ENCODE results near the gene CASK.

Gene CASK

DNA sequence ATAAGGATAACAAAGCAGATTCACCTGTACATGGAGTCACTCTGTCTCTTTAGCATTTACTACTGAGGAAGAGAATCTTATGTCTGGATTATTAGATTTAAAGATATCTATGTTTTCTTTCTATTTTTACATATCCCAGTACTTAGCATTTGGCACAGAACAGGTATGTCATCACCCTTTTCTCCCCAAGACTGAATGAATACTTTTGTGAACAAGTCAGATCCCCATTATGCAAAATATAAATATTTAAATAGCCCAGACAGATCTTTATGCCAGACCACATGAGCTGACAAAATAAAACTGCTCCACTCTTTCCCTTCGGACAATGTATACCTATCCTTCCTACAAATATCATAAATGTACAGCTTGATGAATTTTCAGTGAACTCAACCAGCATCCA, 94.5 kb downstream of the CASK start:
- no peak for DNase-seq (ENCODE audit: low read depth)

GRCh38 chrX:41827886-41828285, 95.5 kb downstream of the CASK start:
- no peak for DNase-seq (ENCODE audit: low read depth)

DNA sequence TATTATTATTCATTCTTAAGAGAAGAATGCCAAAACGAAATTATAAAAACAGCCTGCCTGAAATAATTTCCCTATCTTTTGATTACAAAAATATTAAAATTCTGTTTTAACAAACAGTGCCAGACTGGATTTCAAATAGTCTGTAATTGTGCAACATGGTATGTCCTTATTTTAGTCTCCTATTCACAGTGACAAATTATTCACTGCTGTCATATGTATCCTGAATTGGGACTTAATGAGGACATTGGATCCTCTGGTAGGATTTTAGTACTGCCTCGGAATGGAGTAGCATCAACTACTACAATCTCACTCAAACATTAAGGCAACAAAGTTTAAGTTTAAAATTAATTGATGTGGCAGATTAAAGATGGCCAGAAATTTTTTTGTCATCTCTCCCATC, 97.6 kb downstream of the CASK start:
- no peak for DNase-seq (ENCODE audit: low read depth)

DNA sequence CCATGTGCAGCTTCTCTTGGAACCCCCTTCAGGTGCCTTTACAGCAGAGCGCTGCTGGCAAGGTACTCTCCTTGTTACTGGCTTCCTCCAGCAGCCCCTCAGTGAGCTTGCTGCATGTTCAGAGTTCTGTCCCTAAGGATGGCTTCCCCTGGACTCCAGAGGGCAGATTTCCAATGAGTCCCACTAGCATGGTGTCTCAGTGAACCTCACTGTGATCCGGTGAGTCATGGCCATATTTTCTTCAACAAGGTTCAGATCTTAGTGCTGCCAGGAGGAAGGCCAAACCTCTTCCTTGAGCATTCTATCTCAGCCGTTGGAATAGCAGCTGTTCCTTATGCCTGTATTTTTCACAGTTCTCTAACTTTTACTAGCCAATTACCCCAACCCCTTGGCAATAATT, 98.8 kb downstream of the CASK start:
- DNase-seq (ENCODE audit: low read depth) = no peak

DNA sequence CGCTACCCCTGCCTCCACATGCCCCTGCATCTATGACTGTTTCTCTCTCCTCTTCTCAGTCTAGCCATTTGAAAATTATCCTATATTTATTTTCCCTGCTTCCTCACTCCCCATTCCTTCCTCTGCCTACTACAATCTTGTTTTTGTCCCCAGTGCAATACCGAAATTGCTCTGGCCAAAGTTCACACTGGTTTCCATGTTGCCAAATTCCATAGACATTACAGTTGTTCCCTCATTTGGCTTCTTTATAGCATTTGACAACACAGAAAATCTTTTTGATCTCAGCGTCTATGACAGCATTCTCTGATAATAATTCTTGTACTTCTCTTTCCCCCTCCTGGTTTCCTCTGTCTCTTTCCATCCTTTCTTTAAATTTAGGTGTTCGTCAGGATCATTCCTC, 100.0 kb downstream of the CASK start:
- no peak for DNase-seq (ENCODE audit: low read depth)

DNA sequence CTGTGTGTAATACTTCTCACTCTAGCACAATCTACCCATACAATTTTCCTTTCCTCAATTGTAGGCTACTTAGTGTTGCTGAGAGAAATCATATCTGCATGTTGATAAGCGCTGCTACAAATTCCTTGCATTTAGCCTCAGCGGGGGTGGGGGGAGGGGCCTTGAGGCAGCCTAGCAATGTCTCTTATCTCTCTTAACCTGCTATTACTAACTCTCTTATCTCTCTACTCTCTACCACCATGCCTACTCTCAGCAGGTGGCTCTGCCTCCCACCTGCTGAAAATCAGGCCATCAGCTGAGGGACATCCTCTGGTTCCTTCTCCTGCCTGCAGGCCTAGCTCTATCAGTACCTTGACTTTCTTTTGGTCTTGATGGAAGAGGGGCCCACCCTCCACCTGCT, 100.5 kb downstream of the CASK start:
- DNase-seq (ENCODE audit: low read depth) = no peak

DNA sequence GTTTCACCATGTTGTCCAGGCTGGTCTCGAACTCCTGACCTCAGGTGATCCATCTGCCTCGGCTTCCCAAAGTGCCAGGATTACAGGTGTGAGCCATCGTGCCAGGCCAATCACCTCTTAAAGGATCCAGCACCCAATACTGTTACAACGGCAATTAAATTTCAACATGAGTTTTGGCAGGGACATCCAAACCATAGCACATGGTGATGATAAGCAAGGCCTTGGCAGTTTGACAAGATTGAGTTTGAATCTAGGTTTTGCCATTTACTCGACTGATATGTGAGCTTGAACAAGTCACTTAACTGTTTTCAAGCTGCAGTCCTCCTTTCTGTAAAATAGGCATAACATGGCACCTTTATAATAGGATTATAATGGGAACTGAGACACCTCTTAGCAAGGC, 115.3 kb downstream of the CASK start:
- DNase-seq (ENCODE audit: low read depth) = no peak

- no peak for DNase-seq (ENCODE audit: low read depth)
Observed at GRCh38 chrX:41802958-41803357, 120.4 kb downstream of the CASK start.

- no peak for DNase-seq (ENCODE audit: low read depth)
Observed at GRCh38 chrX:41799661-41800060, 123.7 kb downstream of the CASK start.

DNA sequence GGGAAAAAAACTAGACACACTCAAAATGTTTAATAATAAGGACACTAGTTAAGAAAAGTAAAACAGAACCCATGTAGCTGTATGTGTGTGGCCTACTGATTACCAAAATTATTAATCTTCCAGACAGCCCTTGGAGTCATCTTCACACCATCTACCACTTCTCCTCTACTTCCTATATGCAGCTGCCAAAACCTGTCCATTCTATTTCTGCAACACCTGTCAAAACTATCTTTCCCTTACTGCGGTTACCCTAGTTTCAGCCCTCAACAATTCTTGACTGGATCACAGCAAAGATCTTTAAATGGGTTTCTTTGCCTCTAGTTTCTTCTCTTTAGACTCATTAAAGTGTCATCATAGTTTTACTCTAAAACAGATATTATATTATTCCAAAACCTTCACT, 126.8 kb downstream of the CASK start:
- DNase-seq (ENCODE audit: low read depth) = no peak

DNA sequence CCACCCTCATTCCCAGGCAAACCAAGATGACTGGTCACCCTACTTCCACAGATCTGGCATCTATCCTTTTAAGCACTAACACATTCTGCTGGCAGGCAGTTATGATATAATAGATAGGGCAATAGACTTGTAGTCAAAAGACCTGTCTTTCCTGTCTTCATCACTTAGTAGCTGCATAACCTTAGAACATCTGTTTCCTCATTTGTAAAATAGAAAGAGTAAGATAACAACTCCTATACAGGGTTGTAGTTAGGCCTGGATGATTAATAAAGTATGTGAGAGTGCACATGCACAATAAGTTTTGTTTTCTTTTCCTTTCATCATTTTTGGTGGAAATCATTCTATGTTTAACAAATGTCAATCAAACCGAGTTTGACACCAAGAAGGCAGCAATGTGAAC, 127.3 kb downstream of the CASK start:
- DNase-seq (ENCODE audit: low read depth) = no peak

DNA sequence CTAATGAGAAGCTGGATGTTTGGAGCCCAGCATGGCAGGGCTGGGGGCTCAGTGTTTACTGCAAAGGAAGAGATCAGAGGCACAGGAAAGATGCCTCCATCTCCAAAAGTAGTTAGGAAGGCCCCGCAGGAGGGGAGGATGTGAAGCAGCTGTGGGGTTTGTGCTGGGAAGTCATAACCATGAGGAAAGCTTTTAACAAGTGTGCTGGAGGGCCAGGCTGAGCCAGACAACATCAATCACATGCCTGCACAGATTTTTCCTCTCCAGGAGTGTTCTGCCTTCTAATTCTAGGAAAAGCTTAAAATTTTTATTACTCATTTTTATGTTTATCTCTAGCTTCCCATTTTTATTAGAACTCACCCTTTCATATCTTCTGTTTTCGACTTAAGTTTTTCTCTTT, 134.0 kb downstream of the CASK start:
- DNase-seq (ENCODE audit: low read depth) = no peak

DNA sequence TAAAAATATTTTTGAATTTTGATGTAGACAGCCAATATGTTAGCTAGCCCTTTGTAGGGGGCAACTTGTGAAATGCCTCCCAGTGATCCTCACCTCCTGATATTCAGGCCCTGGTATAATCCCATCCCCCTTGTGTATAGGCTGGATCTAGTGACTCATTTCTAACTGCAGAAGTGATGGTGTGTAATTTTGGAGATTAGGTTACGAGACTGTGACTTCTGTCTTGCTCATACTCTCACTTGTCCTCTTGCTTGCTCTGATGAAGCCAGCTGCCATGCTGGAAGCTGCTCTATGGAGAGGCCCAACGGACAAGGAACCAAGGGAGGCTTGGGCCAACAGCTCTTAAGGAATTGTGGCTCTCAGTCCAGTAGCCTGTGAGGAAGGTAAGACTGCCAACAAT, 137.7 kb downstream of the CASK start:
- DNase-seq (ENCODE audit: low read depth) = no peak

- no peak for DNase-seq (ENCODE audit: low read depth)
Observed at GRCh38 chrX:41781500-41781899, 141.9 kb downstream of the CASK start.

GRCh38 chrX:41779941-41780340, 143.4 kb downstream of the CASK start:
- no peak for DNase-seq (ENCODE audit: low read depth)

DNA sequence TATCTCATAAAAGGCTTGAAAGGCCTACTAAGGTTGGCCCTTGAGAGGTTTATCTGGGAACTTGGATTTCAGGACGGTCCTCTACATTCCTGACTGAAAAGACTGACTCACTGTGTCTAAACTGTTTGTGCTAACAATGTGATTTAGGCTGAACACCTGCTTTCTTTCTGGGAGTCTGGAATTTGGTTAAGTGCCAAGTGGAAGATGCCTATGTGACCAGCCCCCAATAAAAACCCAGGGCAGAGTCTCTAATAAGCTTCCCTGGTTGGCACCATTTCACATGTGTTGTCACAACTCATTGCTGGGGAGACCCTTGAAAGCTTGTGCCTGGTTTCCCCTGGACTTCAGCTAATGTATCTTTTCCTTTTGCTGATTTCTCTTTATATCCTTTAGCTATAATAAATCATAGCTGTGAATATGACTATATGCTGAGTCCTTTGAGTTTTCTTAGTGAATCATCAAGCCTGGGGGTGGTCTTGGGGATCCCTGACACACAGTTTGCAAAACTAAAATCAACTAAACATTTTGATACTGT, 144.3 kb downstream of the CASK start:
- no peak for DNase-seq (ENCODE audit: low read depth)

DNA sequence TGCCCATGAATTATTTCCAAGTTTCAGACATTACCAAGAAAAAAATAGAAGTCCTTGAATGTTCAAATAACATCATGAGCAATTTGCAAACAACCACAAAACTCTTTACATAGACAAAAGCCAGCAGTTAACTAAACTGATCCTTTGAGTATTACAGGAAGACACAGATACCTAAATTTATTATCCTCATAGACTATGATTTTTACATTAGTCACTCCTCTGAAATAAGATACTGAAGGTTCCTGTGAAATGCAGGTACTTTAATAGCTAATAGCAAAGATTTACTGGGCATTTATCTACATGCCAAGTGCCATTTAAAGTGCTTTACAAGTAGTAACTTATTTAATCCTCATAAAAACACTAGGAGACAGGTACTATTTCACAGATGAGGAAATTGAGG, 161.7 kb downstream of the CASK start:
- no peak for DNase-seq (ENCODE audit: low read depth)

- no peak for DNase-seq (ENCODE audit: low read depth)
Observed at GRCh38 chrX:41761169-41761568, 162.2 kb downstream of the CASK start.

DNA sequence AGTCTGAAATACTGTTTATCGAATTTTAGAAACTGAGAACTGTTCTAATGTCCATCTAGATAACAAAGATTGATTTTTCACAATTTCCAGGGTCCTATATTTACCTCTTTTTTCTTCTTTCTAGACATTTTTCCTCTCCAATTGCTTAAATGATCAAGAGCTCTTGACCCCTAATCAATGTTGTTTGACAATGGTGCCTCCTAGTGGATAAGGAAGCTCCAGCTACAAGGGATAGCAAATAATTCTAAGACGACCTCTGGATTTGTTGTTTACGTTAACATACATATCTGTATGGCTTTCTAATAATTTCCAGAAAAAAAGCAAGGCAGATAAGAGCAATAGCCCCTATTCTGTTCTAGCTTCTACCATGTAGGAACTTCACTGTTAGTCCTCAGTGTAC, 163.5 kb downstream of the CASK start:
- no peak for DNase-seq (ENCODE audit: low read depth)

DNA sequence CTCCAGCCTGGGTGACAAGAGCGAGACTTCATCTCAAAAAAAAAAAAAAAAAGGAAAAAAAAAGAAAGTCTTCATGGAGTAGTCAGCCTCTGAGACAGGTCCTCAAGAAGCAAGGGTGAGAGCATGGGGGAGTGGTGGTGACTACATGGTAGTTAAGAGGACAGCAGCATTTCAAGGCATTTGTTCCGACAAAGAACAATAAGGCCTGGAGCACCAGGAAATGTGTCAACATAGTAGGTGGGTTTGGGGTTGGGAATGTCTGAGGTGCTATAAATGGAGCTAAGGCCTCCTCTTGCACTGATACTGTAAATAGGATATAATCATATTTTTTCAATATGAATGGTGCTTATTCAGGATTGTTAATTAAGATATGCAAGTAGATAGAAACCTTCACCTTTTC, 165.0 kb downstream of the CASK start:
- DNase-seq (ENCODE audit: low read depth) = no peak

- DNase-seq (ENCODE audit: low read depth) = no peak
Observed at GRCh38 chrX:41750716-41751115, 172.6 kb downstream of the CASK start.

GRCh38 chrX:41739871-41740270, 183.5 kb downstream of the CASK start:
- DNase-seq (ENCODE audit: low read depth) = no peak

DNA sequence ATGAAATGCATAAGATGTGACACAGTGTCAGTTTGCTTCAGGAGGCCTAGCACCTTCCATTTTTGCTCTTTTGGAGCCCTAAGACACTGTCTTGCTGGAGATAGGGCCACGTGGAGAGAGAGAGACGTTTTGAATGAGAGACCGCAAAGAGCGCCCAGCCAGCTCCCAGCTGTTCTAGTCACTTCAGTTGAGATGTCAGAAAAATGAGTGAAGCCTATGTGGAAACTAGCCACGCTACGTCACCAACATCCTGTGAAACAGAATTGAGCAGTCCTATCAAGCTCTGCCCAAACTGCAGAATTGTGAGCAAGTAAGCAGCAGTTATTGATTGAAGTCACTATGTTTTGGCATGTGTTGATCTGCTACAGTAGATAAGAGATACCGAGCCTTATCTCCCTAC, 186.3 kb downstream of the CASK start:
- no peak for DNase-seq (ENCODE audit: low read depth)

DNA sequence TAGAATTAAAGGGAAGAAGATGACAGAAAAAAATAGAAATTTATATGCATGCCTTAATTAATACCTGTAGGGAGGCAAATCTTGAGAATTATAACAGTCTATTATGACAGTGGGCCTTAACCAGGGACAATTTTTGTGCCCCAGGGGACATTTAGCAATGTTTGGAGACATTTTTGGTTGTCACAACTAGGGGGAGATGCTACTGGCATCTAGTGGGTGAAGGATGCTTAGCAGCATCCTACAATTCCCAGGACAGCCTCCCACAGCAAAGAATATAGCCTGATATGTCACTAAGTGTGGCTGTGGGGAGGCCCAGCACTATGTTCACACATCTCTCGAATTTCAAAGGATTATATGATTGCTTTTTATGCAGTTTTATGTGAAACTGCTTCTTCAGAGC, 188.8 kb downstream of the CASK start:
- DNase-seq (ENCODE audit: low read depth) = no peak

GRCh38 chrX:41733939-41734338, 189.4 kb downstream of the CASK start:
- no peak for DNase-seq (ENCODE audit: low read depth)

All from stimulated activated CD8-positive, alpha-beta memory T cell treated with anti-CD3 and anti-CD28 coated beads, Interleukin-4, amount 100 ng/mL, for 24 hours (primary cell).